Activated T-cell treated with anti-CD3 and anti-CD28 coated beads, Interleukin-2, amount 50 U/mL, for 24 hours (primary cell): ENCODE results near the gene TRIP10.

Experiments used
- DNase-seq: peaks from one replicate; pipeline ENCODE4 v3.0.0-alpha.2; 2020
- H3K27ac Mint-ChIP-seq: 2 replicates; pipeline ENCODE4 v1.8.0; 2020; ENCODE audit warnings: mild to moderate bottlenecking, mixed read lengths
- H3K27me3 Mint-ChIP-seq: 2 replicates; pipeline ENCODE4 v1.8.0; 2020; ENCODE audit warnings: mixed read lengths
- H3K36me3 Mint-ChIP-seq: 2 replicates; pipeline ENCODE4 v1.8.0; 2020; ENCODE audit warnings: low read depth, mixed read lengths
- H3K4me1 Mint-ChIP-seq: 2 replicates; pipeline ENCODE4 v1.8.0; 2020; ENCODE audit warnings: low read depth, mixed read lengths
- H3K4me3 Mint-ChIP-seq: 2 replicates; pipeline ENCODE4 v1.8.0; 2020; ENCODE audit warnings: mild to moderate bottlenecking, moderate library complexity, mixed read lengths
- H3K9me3 Mint-ChIP-seq: 2 replicates; pipeline ENCODE4 v1.8.0; 2020; ENCODE audit warnings: mixed read lengths

The TRIP10 gene

DNA sequence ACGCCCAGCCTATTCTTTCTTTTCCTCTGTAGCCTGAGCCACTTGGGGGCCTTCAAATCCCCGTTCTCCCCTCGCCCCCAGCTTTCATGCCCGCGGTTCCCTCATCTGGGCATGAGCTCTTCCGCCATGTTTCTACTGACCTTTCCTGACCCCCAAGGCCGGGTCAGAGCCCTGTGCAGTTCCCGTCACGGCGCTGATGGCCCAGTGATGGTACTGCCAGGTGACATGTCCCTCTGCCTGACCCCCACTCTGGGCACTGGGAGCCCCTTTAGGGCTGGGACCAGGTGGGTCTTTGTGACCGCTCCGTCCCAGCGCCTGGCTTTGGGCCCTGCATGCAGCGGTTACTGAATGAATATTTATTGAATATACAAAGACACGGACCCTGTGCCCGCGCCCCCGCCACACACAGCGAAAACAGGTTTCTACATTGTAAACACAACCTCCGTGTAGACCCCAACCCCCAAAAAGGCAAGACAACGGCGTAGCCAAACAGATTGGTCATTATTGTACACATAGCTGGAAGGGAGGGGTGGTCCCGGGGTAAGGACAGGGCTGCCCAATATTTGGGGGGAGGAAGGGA is 9.8 kb upstream of the TRIP10 start:
- no peak for DNase-seq
- peaks cover 3% of the 10 kb centered on the region for H3K4me1 Mint-ChIP-seq
- no peaks in the 10 kb centered on the region for H3K27me3 Mint-ChIP-seq
- no peaks in the 10 kb centered on the region for H3K9me3 Mint-ChIP-seq
- H3K4me3 Mint-ChIP-seq = no peak overlapping the region
- H3K36me3 Mint-ChIP-seq = peaks cover 37% of the 10 kb centered on the region
- H3K27ac Mint-ChIP-seq = no peak overlapping the region

GRCh38 chr19:6730153-6730804 is 9.2 kb upstream of the TRIP10 start:
- Mint-ChIP-seq H3K27ac (no peak overlapping the region), H3K27me3 (no peaks in the 10 kb centered on the region), H3K4me3 (no peak overlapping the region), H3K36me3 (peaks cover 37% of the 10 kb centered on the region), H3K4me1 (peaks cover 4% of the 10 kb centered on the region), H3K9me3 (no peaks in the 10 kb centered on the region)
- peak; percentile 63 for DNase-seq

GRCh38 chr19:6730941-6731670 is 8.4 kb upstream of the TRIP10 start:
- no peak overlapping the region for H3K27ac Mint-ChIP-seq
- H3K9me3 Mint-ChIP-seq = no peaks in the 10 kb centered on the region
- peaks cover 41% of the 10 kb centered on the region for H3K36me3 Mint-ChIP-seq
- DNase-seq = no peak
- H3K4me1 Mint-ChIP-seq = peaks cover 9% of the 10 kb centered on the region
- H3K4me3 Mint-ChIP-seq = no peak overlapping the region
- no peaks in the 10 kb centered on the region for H3K27me3 Mint-ChIP-seq

DNA sequence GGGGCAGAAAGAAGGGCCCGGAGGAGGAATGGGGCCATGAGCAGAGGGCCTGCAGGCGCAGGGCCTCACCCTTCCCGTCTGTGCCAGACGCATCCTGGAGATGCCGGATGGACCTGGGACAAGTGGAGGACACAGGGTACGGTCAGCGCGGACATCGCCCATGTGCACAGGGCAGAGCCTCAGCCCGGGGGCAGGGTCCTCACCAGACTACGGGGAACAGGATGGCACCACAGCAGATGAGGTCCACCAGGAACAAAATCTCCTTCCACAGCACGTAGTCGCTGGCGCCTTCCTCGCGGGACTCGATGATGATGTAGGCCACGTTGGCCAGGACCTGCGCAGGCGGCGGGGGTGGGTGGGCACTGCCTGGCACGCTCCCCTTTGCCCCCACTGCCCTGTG is 7.7 kb upstream of the TRIP10 start:
- H3K27ac Mint-ChIP-seq = no peak overlapping the region

GRCh38 chr19:6732803-6733337 is 6.6 kb upstream of the TRIP10 start:
- DNase-seq = no peak
- H3K4me1 Mint-ChIP-seq = peaks cover 16% of the 10 kb centered on the region
- no peaks in the 10 kb centered on the region for H3K9me3 Mint-ChIP-seq
- H3K36me3 Mint-ChIP-seq = peaks cover 50% of the 10 kb centered on the region
- H3K4me3 Mint-ChIP-seq = no peak overlapping the region
- H3K27me3 Mint-ChIP-seq = no peaks in the 10 kb centered on the region
- H3K27ac Mint-ChIP-seq = no peak overlapping the region

More for the DNA sequence above, 7.7 kb upstream of the TRIP10 start:
- peaks cover 13% of the 10 kb centered on the region for H3K4me1 Mint-ChIP-seq
- no peaks in the 10 kb centered on the region for H3K27me3 Mint-ChIP-seq
- no peaks in the 10 kb centered on the region for H3K9me3 Mint-ChIP-seq
- no peak for DNase-seq
- H3K4me3 Mint-ChIP-seq = no peak overlapping the region
- H3K36me3 Mint-ChIP-seq = peaks cover 49% of the 10 kb centered on the region

GRCh38 chr19:6733338-6734095 is 6.0 kb upstream of the TRIP10 start:
- no peak overlapping the region for H3K4me3 Mint-ChIP-seq
- peaks cover 22% of the 10 kb centered on the region for H3K4me1 Mint-ChIP-seq
- no peak overlapping the region for H3K27ac Mint-ChIP-seq
- DNase-seq = no peak
- peaks cover 50% of the 10 kb centered on the region for H3K36me3 Mint-ChIP-seq
- H3K27me3 Mint-ChIP-seq = no peaks in the 10 kb centered on the region
- H3K9me3 Mint-ChIP-seq = no peaks in the 10 kb centered on the region

GRCh38 chr19:6734096-6734696 is 5.3 kb upstream of the TRIP10 start:
- Mint-ChIP-seq H3K4me1 (peaks cover 29% of the 10 kb centered on the region), H3K4me3 (no peak overlapping the region), H3K27me3 (no peaks in the 10 kb centered on the region), H3K36me3 (peaks cover 50% of the 10 kb centered on the region), H3K9me3 (no peaks in the 10 kb centered on the region), H3K27ac (no peak overlapping the region)
- DNase-seq = no peak

- Mint-ChIP-seq H3K4me3 (peak overlapping the region; percentile 97), H3K9me3 (no peaks in the 10 kb centered on the region), H3K4me1 (peaks cover 31% of the 10 kb centered on the region), H3K27ac (peak overlapping the region; percentile 98), H3K36me3 (peaks cover 45% of the 10 kb centered on the region), H3K27me3 (no peaks in the 10 kb centered on the region)
- DNase-seq = no peak
Measured at GRCh38 chr19:6735181-6735911, 4.1 kb upstream of the TRIP10 start.

GRCh38 chr19:6736169-6736916 is 3.1 kb upstream of the TRIP10 start:
- peaks cover 52% of the 10 kb centered on the region for H3K36me3 Mint-ChIP-seq
- peak overlapping the region; percentile 97 for H3K4me3 Mint-ChIP-seq
- DNase-seq = peak; percentile 83
- no peaks in the 10 kb centered on the region for H3K9me3 Mint-ChIP-seq
- H3K27ac Mint-ChIP-seq = peak overlapping the region; percentile 98
- no peaks in the 10 kb centered on the region for H3K27me3 Mint-ChIP-seq
- H3K4me1 Mint-ChIP-seq = peaks cover 36% of the 10 kb centered on the region

- Mint-ChIP-seq H3K4me1 (peaks cover 40% of the 10 kb centered on the region), H3K36me3 (peaks cover 54% of the 10 kb centered on the region), H3K9me3 (no peaks in the 10 kb centered on the region), H3K27ac (peak overlapping the region; percentile 98), H3K27me3 (no peaks in the 10 kb centered on the region), H3K4me3 (peak overlapping the region; percentile 97)
- DNase-seq = no peak
Measured at GRCh38 chr19:6736917-6737283, 2.6 kb upstream of the TRIP10 start.

- Mint-ChIP-seq H3K4me1 (peaks cover 40% of the 10 kb centered on the region), H3K4me3 (peak within 1 kb of the TSS; percentile 97), H3K9me3 (no peaks in the 10 kb centered on the region), H3K27me3 (no peaks in the 10 kb centered on the region), H3K27ac (peak within 1 kb of the TSS; percentile 98), H3K36me3 (peaks cover 54% of the 10 kb centered on the region)
- DNase-seq = peak; percentile 99
Measured at GRCh38 chr19:6737284-6737872, 2.1 kb upstream of the TRIP10 start, which contains the start of gene GPR108. GPR108 (minus strand) TSS chr19:6737580; CDS start chr19:6737576, 4 bp downstream.

GRCh38 chr19:6737873-6738786 is 1.4 kb upstream of the TRIP10 start:
- no peaks in the 10 kb centered on the region for H3K9me3 Mint-ChIP-seq

More at GRCh38 chr19:6737873-6738786, 1.4 kb upstream of the TRIP10 start:
- peaks cover 54% of the 10 kb centered on the region for H3K36me3 Mint-ChIP-seq
- H3K4me3 Mint-ChIP-seq = peak overlapping the region; percentile 97
- peak; percentile 85 for DNase-seq
- no peaks in the 10 kb centered on the region for H3K27me3 Mint-ChIP-seq
- H3K27ac Mint-ChIP-seq = peak overlapping the region; percentile 96
- H3K4me1 Mint-ChIP-seq = peaks cover 40% of the 10 kb centered on the region
